ENCODE measurements around the gene C10orf105. TPM values are rescaled to one million over a fixed set of nuclear protein-coding genes. Genes with fewer than 3 reads are reported as not detected.
A peak's percentile ranks its signal among the peaks of the same experiment; 100 is the strongest.

The C10orf105 gene
- total RNA-seq, 4 donors from 2014 or later, result 0.06 to 0.17 (median 0.11) TPM; not detected in 1

DNA sequence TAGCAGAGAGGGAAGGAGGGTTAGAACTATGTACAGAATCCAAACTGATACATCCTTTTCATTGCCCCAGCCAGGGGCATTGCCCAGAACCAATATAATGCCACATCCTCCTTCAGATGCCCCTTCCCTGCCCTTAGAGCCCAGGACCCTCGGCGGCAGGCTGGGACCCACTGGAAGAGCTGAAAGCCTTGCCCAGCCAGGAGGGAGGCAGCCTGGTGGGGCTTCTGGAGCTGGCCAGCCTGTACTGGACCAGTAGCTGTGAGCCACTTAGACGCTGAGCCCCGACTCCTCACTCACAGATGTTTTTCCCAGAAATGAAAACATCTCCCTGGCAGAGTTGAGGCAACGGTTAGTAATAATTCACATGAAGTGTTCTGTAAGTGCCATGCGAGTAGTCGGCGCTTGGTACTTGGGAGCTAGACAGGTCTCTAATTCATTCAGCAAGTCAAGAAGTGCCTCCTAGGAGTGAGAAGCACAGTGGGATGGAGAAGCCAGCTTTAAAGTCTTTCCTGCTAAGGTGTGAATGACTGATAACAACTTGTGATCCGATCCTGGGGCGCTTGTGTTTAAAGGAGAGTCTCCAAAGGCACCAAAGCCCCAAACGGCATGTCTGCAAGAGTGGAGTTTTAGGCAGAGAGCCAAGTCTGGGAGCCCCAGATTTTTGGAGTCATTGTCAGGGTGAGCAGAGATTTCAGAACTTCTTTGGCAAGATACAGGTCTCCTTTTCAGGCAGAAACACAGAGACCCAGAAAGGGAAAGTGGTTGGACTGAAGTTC, 44.0 kb upstream of the C10orf105 start:
- TF ChIP-seq POLR2A (IDR thresholded peaks at IDR 0.05; ENCODE audit: low read depth) (no peak), POLR2AphosphoS5 (IDR thresholded peaks at IDR 0.05) (no peak), EP300 (IDR thresholded peaks at IDR 0.05) (no peak)
- TF ChIP-seq, protein P1, sequence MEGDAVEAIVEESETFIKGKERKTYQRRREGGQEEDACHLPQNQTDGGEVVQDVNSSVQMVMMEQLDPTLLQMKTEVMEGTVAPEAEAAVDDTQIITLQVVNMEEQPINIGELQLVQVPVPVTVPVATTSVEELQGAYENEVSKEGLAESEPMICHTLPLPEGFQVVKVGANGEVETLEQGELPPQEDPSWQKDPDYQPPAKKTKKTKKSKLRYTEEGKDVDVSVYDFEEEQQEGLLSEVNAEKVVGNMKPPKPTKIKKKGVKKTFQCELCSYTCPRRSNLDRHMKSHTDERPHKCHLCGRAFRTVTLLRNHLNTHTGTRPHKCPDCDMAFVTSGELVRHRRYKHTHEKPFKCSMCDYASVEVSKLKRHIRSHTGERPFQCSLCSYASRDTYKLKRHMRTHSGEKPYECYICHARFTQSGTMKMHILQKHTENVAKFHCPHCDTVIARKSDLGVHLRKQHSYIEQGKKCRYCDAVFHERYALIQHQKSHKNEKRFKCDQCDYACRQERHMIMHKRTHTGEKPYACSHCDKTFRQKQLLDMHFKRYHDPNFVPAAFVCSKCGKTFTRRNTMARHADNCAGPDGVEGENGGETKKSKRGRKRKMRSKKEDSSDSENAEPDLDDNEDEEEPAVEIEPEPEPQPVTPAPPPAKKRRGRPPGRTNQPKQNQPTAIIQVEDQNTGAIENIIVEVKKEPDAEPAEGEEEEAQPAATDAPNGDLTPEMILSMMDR (IDR thresholded peaks at IDR 0.05), result no peak
- Histone ChIP-seq H3K4me1 (peaks cover 74 to 83% (median 82%) of the 10 kb centered on the region in 4 donors), H3K4me3 (no peak overlapping the region), H3K27me3 (no peaks in the 10 kb centered on the region), H3K27ac (replicated peaks in 1 of 4) (peak overlapping the region; percentile 2 to 98 (median 96)), H3K36me3 (peaks cover 1 to 48% (median 37%) of the 10 kb centered on the region in 4 donors), H3K9me3 (no peaks in the 10 kb centered on the region)
- WGBS, result 72% methylated on average over 7 of the region's 11 CpGs
- DNase-seq (ENCODE audit: extremely low spot score), result no peak
- intact Hi-C loops (cut with DNase I), result no loop called here

DNA sequence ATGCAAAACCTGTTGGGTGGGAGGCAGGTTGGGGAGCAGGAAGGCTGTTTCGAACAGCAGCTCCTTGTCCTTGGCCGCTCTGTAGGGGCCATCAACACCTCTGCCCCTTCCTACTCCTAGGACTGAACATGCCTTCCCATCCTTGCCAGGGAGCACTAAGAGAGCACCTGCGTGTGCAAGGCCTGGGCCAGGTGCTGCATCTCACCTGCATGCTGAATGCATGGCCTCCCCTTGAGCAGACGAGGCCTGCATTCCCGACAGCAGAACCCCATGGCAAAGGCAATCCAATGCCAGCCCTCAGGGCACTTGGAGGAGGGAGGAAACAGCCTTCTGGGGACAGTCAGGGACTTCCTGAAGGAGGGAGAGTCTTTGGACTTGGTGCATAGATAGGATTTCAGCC, 42.7 kb upstream of the C10orf105 start:
- DNase-seq (ENCODE audit: extremely low spot score), result no peak
- H3K4me3 ChIP-seq, result no peak overlapping the region
- TF ChIP-seq, protein P1 (IDR thresholded peaks at IDR 0.05), result no peak
- no peak for TF ChIP-seq EP300 (IDR thresholded peaks at IDR 0.05)
- TF ChIP-seq POLR2AphosphoS5 (IDR thresholded peaks at IDR 0.05), result no peak
- no peak for TF ChIP-seq POLR2A (IDR thresholded peaks at IDR 0.05; ENCODE audit: low read depth)
- H3K27me3 ChIP-seq, result no peaks in the 10 kb centered on the region
- 85% methylated on average over 5 of the region's 5 CpGs for WGBS
- peaks cover 8 to 60% (median 48%) of the 10 kb centered on the region in 4 donors for H3K36me3 ChIP-seq
- H3K27ac ChIP-seq (replicated peaks in 1 of 4), result no peak overlapping the region
- no peaks in the 10 kb centered on the region for H3K9me3 ChIP-seq
- intact Hi-C loops (cut with DNase I), result no loop called here
- peaks cover 72 to 80% (median 76%) of the 10 kb centered on the region in 4 donors for H3K4me1 ChIP-seq

DNA sequence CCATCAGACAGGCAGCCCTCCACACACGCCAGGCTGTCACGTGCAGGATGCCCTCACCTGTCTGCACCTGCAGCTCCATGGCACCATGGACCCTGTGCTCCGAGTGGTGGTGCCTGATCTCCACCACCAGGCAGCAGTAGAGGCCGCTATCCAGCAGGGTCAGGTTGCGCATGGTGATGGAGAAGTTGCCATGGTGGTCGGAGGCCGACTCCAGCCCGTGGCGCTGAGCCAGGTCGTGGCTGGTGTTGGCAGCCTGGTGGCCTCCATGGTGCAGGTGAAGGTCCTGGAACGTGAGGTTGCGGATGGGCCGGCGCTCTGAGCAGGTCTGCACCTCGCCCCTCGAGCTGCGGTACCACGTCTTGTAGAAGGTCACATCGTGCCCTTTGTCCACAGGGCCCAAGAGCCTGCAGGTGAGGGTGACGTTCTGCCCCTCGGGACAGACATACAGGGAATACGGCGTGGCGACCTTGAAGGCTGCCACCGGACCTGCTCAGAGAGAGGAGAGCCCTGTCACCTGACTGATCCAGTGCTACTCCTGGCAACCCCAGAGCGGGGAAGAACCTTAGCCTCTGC, 42.0 kb upstream of the C10orf105 start:
- Histone ChIP-seq H3K36me3 (peaks cover 9 to 63% (median 55%) of the 10 kb centered on the region in 4 donors), H3K27me3 (no peaks in the 10 kb centered on the region), H3K9me3 (no peaks in the 10 kb centered on the region), H3K4me3 (no peak overlapping the region), H3K27ac (replicated peaks in 1 of 4) (no peak overlapping the region), H3K4me1 (peaks cover 70 to 80% (median 74%) of the 10 kb centered on the region in 4 donors)
- 89% methylated on average over 6 of the region's 26 CpGs for WGBS
- intact Hi-C loops (cut with DNase I), result no loop called here
- TF ChIP-seq POLR2A (IDR thresholded peaks at IDR 0.05; ENCODE audit: low read depth) (no peak), EP300 (IDR thresholded peaks at IDR 0.05) (no peak), POLR2AphosphoS5 (IDR thresholded peaks at IDR 0.05) (no peak)
- TF ChIP-seq, protein P1 (IDR thresholded peaks at IDR 0.05), result no peak
- DNase-seq (ENCODE audit: extremely low spot score), result no peak

DNA sequence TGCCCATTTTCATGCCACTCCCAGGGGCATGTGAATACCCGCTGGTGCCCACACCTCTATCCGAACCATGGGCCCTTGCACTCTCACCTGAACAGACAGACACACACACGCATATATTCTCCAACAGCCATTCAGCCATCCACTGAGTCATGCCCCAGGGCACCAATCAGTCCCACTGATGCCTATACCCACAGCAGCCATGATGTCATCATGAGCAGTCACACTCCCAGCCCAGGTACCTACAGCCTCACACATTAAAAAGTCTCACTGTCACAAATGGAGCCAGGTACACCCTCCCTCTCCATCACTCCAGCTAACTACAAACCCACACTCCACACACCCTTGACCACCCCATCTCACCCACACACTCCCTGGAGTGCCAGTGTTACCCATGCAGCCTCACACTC, 41.5 kb upstream of the C10orf105 start:
- no peaks in the 10 kb centered on the region for H3K27me3 ChIP-seq
- peaks cover 65 to 78% (median 70%) of the 10 kb centered on the region in 4 donors for H3K4me1 ChIP-seq
- H3K27ac ChIP-seq (replicated peaks in 1 of 4), result no peak overlapping the region
- TF ChIP-seq POLR2AphosphoS5 (IDR thresholded peaks at IDR 0.05) (no peak), EP300 (IDR thresholded peaks at IDR 0.05) (no peak), POLR2A (IDR thresholded peaks at IDR 0.05; ENCODE audit: low read depth) (no peak)
- TF ChIP-seq, protein P1 (IDR thresholded peaks at IDR 0.05), result no peak
- intact Hi-C loops (cut with DNase I), result no loop called here
- DNase-seq (ENCODE audit: extremely low spot score), result no peak
- 93% methylated on average over 3 of the region's 3 CpGs for WGBS
- H3K36me3 ChIP-seq, result peaks cover 11 to 67% (median 59%) of the 10 kb centered on the region in 4 donors
- no peaks in the 10 kb centered on the region for H3K9me3 ChIP-seq
- no peak overlapping the region for H3K4me3 ChIP-seq

Measured in esophagus muscularis mucosa (tissue), 4 donors.